GDM1 (cell line): ENCODE results near the gene SCAMP5.

Source experiments
- DNase-seq: peaks from one replicate; lab custom pipeline; 2025; lab: John Stamatoyannopoulos, UW

SCAMP5 gene

GRCh38 chr15:74995182-74995778, at the start of gene SCAMP5:
Gene SCAMP5 (plus strand): TSS chr15:74995563. CDS start chr15:75011840, 16,277 bp downstream.
- DNase-seq = peak; percentile 85

GRCh38 chr15:74950078-74950908, 45.1 kb upstream of the SCAMP5 start:
- DNase-seq = peak; percentile 63

- no peak for DNase-seq
These were observed 44.4 kb upstream of the SCAMP5 start for GRCh38 chr15:74951006-74951405.

- DNase-seq = no peak
These were observed 40.8 kb upstream of the SCAMP5 start for GRCh38 chr15:74954515-74954914.

- no peak for DNase-seq
These were observed 40.3 kb upstream of the SCAMP5 start for GRCh38 chr15:74955017-74955416.

- no peak for DNase-seq
These were observed 39.3 kb upstream of the SCAMP5 start for GRCh38 chr15:74955796-74956647.

- DNase-seq = peak; percentile 52
These were observed 38.5 kb upstream of the SCAMP5 start, which contains the start of gene RPP25 for GRCh38 chr15:74956648-74957475. Gene RPP25 (minus strand): TSS chr15:74956772. CDS start chr15:74956583, 189 bp downstream.

GRCh38 chr15:74957476-74958035, 37.8 kb upstream of the SCAMP5 start:
- no peak for DNase-seq

GRCh38 chr15:74958320-74958907, 36.9 kb upstream of the SCAMP5 start:
- DNase-seq = no peak

- no peak for DNase-seq
These were observed 36.3 kb upstream of the SCAMP5 start for GRCh38 chr15:74958908-74959585.

- DNase-seq = no peak
These were observed 35.8 kb upstream of the SCAMP5 start for GRCh38 chr15:74959586-74959939.

- no peak for DNase-seq
These were observed 35.1 kb upstream of the SCAMP5 start for GRCh38 chr15:74960286-74960685.

- DNase-seq = no peak
These were observed 34.3 kb upstream of the SCAMP5 start for GRCh38 chr15:74960995-74961588.

- DNase-seq = no peak
These were observed 33.7 kb upstream of the SCAMP5 start for GRCh38 chr15:74961616-74962015.

- DNase-seq = no peak
These were observed 33.1 kb upstream of the SCAMP5 start for GRCh38 chr15:74962219-74962618.

GRCh38 chr15:74962671-74963070, 32.7 kb upstream of the SCAMP5 start:
- no peak for DNase-seq

GRCh38 chr15:74963213-74963612, 32.1 kb upstream of the SCAMP5 start:
- DNase-seq = no peak

- no peak for DNase-seq
These were observed 30.6 kb upstream of the SCAMP5 start for GRCh38 chr15:74964794-74965193.

- DNase-seq = no peak
These were observed 27.7 kb upstream of the SCAMP5 start for GRCh38 chr15:74967670-74968069.

GRCh38 chr15:74976159-74976558, 19.2 kb upstream of the SCAMP5 start:
- no peak for DNase-seq
